Activated naive CD4-positive, alpha-beta T cell treated with Interleukin-2 at 50 U/mL for 16 hours (primary cell): ENCODE data around the gene LDLRAD4.

ENCODE experiments used
- DNase-seq: peaks from one replicate; pipeline ENCODE4 v3.0.0-alpha.2; 2020

Gene LDLRAD4

GRCh38 chr18:13438507-13439056 lies 220.0 kb downstream of the LDLRAD4 start:
- DNase-seq: no peak

- DNase-seq: no peak
Measured at GRCh38 chr18:13439461-13439860, 220.9 kb downstream of the LDLRAD4 start.

- no peak for DNase-seq
Measured at GRCh38 chr18:13440277-13441248, 222.0 kb downstream of the LDLRAD4 start.

- DNase-seq: no peak
Measured at GRCh38 chr18:13441736-13442135, 223.2 kb downstream of the LDLRAD4 start.

DNA sequence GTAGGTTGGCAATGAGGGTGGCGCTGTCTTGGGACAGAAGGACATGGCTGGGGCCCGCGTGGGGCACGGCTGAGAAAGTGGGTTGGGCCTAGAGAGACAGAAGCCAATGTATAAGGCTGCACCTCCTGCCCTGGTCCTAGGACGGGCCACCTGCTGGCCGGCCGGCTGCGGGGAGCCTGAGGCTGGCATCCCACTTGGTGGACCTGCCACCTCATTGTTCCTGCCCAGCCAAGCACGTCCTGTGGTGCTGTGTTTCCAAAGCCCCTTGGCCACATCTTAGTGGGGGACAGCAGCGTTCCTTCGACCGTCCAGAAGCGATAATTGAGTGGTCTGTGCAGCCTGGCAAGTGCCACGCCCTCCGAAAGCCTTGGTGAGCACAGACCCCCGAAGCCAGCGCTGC lies 223.9 kb downstream of the LDLRAD4 start:
- DNase-seq: no peak

GRCh38 chr18:13443552-13443951 lies 225.0 kb downstream of the LDLRAD4 start:
- DNase-seq: no peak

- no peak for DNase-seq
Measured at GRCh38 chr18:13444430-13445240, 226.1 kb downstream of the LDLRAD4 start.

DNA sequence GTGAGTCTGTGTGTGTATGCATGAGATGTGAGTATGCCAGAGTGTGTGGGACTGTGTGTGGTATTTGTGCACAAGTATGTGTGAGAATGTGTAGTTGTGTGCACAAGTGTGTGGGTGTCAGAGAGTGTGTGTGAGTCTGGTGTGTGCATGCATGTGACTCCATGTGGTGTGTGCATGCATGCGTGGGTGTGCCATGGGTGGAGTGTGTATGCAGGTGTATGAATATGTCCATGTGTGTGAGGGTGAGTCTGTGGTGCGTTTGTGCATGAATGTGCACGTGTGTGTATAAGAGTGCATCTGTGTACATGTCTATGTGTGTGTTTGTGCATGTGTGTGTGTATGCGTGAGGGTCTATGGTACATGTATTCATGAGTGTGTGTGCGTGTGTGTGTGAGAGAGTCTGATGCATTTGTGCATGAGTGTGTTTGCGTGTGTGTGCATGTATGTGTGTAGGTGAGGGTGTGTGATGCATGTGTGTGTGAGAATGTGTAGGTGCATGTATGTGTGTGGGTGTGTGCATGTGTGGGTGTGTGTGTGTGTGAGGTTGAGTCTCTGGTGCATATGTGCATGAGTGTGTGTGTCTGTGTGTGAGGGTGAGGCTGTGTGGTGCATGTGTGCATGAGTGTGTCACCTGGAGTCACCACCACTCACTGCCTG lies 226.8 kb downstream of the LDLRAD4 start:
- no peak for DNase-seq

DNA sequence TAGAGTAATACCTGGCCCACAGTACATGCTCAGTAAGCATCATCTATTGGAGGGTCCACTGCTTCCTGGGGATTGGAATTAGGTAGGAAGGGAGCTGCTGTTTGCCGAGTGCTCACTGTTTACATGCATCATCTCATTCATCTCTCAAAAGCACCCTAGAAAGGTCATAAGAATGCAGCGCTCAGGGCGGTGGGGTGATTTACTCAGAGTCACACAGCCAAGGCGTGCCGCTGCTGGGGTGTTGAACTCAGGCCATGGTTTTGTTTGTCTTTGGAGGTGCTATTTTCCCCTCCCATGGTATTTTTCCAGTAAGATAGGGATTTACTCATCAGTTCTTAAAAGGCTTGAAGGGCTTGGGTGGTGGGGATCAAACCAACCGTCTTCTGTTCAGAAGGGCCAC lies 227.5 kb downstream of the LDLRAD4 start:
- no peak for DNase-seq

GRCh38 chr18:13446610-13447461 lies 228.3 kb downstream of the LDLRAD4 start:
- DNase-seq: peak; percentile 32

DNA sequence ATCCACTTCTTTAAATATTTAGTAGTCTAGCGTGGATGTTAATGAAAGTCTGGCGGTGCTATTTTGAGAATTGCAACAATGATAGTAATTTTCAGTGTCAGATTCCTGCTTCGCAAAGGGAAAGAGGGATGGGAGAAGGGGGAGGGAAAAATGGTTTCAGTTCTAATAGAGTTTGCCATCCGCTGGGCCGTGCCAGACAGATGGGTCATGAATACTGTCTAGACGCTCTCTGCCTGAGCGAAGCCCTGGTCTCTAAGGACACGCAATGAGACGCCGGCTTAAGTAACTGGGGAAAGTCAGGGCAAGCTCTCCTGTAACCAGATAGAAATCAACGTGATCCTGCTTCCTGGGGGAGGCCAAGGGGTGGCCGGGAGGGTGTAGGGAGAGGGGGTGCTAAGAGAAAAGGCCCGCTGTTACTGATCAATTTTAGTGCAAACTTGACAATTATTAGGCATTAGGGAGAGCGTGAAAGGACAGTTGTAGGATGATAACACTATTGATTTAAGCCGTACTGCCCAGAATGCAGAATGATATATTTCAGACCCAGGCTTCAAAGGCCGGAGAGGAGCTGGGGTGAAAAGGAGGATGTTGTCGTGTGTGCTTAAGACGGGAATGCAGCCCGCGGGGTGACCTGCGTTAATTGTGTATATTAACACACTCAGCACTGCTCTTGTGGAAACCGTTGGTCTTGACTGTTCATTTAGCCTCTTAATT lies 229.2 kb downstream of the LDLRAD4 start:
- DNase-seq: no peak

DNA sequence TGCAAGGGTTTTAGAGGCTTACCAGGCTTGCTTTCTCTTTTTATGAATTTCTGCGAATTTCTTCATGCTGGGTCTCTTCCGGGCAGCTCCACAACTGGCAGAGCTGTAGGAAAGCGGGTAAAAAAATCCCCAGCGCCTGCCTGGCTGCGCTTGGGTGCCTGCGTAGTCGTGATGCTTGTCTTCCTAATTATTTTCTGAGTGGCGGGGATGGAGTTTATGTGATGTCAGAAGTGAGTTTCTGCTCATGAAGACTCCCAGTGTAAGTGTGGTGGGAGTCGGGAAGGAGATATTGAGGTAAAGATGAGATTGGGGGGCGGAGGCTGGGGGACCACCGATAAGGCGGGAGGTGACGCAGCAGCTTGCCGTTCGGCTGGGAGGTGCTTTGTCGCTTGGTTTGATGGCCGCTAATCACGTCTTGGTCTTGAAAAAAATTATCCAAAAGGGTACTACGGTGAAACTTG lies 229.8 kb downstream of the LDLRAD4 start:
- DNase-seq: no peak

DNA sequence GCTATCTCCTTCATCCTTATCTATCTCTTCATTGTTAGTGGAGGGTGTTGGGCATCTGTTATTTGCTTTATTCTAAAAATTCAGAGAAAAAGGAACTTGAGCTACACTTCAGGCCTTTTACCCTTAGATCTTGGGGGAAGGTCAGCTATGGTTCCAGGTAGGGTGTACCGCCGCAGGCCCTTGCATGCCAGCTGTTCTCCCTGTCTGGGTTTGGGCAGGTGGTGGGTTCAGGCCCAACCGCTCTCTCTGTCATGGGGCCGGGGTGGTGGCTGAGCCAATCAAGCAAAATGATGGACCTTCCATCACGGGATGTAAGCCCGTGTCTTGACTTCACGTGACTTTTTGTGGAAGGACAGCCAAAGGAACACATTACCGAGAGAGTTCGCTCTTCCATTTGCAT lies 231.1 kb downstream of the LDLRAD4 start:
- DNase-seq: no peak

DNA sequence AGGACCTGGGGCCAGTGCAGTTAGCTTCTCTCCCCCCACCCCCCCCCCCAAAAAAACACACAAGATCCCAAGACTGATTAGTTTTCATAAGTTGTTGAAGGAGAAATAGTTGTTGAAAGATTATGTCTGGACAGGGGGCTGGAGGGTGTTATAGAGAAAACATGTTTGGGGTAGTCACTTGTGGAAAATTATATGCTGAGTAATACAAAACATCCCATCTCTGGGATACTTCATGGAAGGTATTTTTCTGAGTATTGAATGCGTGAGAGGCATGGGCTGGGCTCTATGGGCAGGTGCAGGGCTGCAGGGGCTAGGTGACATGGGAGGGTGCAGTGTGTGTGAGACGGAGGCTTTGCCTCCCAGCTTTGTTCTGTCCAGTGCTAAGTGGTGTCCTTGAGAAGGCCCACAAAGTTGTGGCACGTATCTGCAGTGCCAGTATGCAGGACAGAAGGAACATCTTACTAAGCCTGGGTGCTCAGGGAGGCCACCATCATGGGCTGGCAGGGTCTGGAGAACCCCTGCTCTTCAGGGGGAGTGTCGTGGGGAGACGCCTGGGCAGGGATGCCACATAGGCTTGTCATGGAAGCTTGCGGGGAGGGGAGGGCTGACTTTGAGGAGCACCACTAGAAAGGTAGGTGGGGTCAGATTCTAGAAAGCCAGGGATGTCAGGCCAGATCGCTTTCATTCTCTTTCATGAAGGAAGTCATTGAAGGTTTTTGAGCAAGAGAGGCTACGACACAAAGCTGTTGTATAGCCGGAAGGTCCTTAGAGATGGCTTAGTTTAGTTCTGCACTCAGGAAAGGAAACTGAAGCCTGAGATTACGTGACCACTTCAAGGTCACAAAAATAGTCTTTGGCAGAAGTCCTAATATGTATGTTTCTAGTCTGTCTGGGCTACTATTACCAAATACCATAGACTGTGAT lies 232.0 kb downstream of the LDLRAD4 start:
- no peak for DNase-seq

DNA sequence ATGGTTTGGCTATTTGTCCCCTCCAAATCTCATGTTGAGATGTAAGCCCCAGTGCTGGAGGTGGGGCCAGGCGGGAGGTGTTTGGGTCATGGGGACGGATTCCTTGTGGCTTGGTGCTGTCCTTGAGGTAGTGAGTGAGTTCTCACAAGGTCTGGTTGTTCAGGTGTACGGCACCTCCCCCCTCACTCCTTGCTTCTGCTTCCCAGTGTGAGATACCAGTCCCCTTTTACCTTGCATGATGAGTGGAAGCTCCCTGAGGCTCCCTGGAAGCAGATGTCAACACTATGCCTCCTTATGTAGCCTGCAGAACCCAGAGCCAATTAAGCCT lies 232.6 kb downstream of the LDLRAD4 start:
- DNase-seq: no peak

DNA sequence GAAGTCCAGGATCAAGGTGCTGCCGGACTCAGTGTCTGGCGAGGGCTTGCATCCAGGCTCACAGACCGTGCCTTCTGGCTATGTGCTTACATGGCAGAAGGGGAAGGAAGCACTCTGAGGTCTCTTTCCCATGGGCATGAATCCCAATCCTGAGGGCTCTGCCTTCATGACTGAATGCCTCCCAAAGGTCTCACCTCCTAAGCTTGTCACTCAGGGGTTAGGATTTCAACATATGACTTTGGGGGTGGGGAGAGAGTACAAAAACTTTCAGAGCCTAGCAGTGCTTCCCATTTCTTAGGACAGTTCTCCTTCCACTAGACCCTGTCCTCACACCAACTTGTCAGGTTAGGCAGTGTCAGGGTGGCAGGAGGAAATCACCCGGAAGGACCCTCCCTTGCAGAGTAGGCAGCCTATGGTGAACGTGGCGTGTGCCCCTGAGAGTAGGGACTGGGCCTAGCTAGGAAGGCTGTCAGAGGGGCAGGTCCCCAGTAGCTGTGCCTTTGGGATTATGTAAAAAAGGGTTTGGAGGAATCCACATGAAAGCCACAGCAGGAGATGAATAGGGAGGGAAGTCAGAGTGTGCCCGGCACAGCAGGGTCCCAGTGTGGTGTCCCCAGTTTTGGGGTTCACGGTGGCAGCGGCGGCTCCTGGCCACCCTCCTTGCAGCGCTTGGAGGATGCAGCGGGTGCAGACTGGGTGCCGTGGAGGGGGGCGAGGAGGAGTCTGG lies 233.3 kb downstream of the LDLRAD4 start:
- no peak for DNase-seq

- DNase-seq: no peak
Measured at GRCh38 chr18:13452388-13452811, 233.8 kb downstream of the LDLRAD4 start.

DNA sequence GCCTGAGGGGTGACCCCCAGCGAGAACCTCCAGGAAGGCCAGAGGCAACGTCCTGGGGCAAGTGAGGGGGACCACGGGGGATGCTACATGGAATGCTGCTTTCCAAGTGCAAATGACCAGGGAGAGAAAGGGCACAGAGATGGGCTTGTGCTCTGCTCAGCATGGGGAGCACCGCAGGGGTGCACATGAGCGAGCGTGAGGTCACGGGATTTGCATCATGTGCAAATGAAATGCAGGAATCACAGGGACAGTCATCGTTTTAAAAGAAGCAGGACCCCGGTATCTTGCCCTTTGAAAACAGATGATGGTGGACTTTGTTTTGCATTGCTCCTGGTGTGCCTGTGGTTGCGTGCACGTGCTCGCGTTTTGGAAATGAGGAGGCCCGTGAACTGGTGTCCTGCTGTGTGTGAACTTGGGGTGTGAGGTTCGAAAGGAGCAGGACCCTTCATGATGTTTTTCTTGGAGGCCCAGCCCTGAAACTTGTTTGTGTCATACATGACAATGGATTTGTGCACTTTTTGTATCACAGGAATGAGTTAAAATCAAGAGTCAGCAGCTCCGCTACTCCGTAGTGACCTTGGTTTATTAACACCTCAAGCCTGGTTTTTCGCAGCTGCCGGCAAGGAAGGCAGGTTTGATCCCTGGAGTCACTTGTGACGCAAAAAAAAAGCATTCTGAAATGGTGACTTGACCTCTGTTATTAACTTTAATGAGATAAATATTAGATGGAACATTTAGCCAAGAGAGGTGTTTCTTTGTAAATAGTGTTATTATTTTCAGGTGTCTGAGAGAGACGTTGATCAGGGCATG lies 234.5 kb downstream of the LDLRAD4 start:
- DNase-seq: no peak

GRCh38 chr18:13453714-13454113 lies 235.2 kb downstream of the LDLRAD4 start:
- DNase-seq: no peak
